ENCODE data around the gene UBA1.

GRCh38 chrX:47179221-47179927 is 14.3 kb upstream of the UBA1 start:
- TF ChIP-seq CTCF (conservative IDR thresholded peaks at IDR 0.05; ENCODE audit: low read length) (no peak), EZH2phosphoT487 (IDR thresholded peaks at IDR 0.05; ENCODE audit: borderline replicate concordance) (no peak)
